ENCODE data around the gene SCN2B.

DNA sequence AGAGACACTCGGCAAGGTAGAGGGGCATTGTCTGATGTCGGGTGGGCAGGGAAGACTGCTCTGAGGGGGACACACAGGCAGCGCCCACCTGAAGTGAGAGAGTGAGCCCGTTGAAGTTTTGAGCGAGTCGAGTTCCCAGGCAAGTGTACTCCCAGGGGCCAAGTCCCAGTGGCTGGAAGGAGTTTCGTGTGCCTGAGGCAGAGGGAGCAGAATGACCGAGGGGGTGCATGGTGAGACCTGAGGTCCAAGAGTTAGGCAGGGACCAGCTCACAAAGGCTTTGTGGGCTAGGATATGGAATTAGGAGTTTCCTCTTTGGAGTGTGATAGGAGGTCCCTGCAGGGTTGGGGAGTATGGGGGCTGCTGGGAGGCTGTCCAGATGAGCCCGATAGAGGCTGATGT, 6.2 kb downstream of the SCN2B start:
- TF ChIP-seq, protein P1, sequence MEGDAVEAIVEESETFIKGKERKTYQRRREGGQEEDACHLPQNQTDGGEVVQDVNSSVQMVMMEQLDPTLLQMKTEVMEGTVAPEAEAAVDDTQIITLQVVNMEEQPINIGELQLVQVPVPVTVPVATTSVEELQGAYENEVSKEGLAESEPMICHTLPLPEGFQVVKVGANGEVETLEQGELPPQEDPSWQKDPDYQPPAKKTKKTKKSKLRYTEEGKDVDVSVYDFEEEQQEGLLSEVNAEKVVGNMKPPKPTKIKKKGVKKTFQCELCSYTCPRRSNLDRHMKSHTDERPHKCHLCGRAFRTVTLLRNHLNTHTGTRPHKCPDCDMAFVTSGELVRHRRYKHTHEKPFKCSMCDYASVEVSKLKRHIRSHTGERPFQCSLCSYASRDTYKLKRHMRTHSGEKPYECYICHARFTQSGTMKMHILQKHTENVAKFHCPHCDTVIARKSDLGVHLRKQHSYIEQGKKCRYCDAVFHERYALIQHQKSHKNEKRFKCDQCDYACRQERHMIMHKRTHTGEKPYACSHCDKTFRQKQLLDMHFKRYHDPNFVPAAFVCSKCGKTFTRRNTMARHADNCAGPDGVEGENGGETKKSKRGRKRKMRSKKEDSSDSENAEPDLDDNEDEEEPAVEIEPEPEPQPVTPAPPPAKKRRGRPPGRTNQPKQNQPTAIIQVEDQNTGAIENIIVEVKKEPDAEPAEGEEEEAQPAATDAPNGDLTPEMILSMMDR (conservative IDR thresholded peaks at IDR 0.05 in 1 of 2, IDR thresholded peaks at IDR 0.05 in 1 of 2; ENCODE audit: extremely low read depth in 1 of 2, insufficient read depth in 1 of 2, low read depth in 1 of 2, low read length in 2 of 2): no peak
- no peak for TF ChIP-seq EZH2 (IDR thresholded peaks at IDR 0.05; ENCODE audit: borderline replicate concordance, low read length)
